ENCODE measurements around the gene B4GALT3.
A peak's percentile ranks its signal among the peaks of the same experiment; 100 is the strongest.
"Not testable (repeated sequence)": the region's sequence is repeated elsewhere in the genome, so short reads cannot be mapped to it uniquely, and the experiment has no call there.

B4GALT3 gene

GRCh38 chr1:161177112-161177935 is at the start of gene B4GALT3:
B4GALT3 (minus strand) TSS chr1:161177507; CDS start chr1:161176060, 1,447 bp downstream.
- DNase-seq (ENCODE audit: low spot score), result peak; percentile 97

- DNase-seq (ENCODE audit: low spot score), result no peak
These were observed 49.5 kb upstream of the B4GALT3 start for GRCh38 chr1:161226759-161227158.

GRCh38 chr1:161226320-161226711 is 49.0 kb upstream of the B4GALT3 start:
- DNase-seq (ENCODE audit: low spot score), result peak; percentile 18

GRCh38 chr1:161225534-161226319 is 48.4 kb upstream of the B4GALT3 start, which contains the start of gene TOMM40L:
TOMM40L (plus strand) TSS chr1:161226060; CDS start chr1:161226490, 430 bp downstream.
- DNase-seq (ENCODE audit: low spot score), result peak; percentile 96

- no peak for DNase-seq (ENCODE audit: low spot score)
These were observed 47.8 kb upstream of the B4GALT3 start for GRCh38 chr1:161225178-161225533.

- DNase-seq (ENCODE audit: low spot score), result not testable (repeated sequence)
These were observed 47.4 kb upstream of the B4GALT3 start for GRCh38 chr1:161224695-161225087.

- DNase-seq (ENCODE audit: low spot score), result no peak
These were observed 46.7 kb upstream of the B4GALT3 start for GRCh38 chr1:161223805-161224694.

- no peak for DNase-seq (ENCODE audit: low spot score)
These were observed 45.1 kb upstream of the B4GALT3 start for GRCh38 chr1:161222175-161223019.

- no peak for DNase-seq (ENCODE audit: low spot score)
These were observed 42.7 kb upstream of the B4GALT3 start for GRCh38 chr1:161220002-161220401.

- DNase-seq (ENCODE audit: low spot score), result no peak
These were observed 42.0 kb upstream of the B4GALT3 start for GRCh38 chr1:161219078-161219892.

GRCh38 chr1:161218301-161219077 is 41.2 kb upstream of the B4GALT3 start:
- DNase-seq (ENCODE audit: low spot score), result no peak

- no peak for DNase-seq (ENCODE audit: low spot score)
These were observed 40.5 kb upstream of the B4GALT3 start for GRCh38 chr1:161217831-161218230.

GRCh38 chr1:161216945-161217712 is 39.8 kb upstream of the B4GALT3 start:
- DNase-seq (ENCODE audit: low spot score), result peak; percentile 52

- DNase-seq (ENCODE audit: low spot score), result no peak
These were observed 37.8 kb upstream of the B4GALT3 start, which contains the start of gene FCER1G for GRCh38 chr1:161215076-161215475. FCER1G (plus strand) TSS chr1:161215295; CDS start chr1:161215322, 27 bp downstream.

- DNase-seq (ENCODE audit: low spot score), result no peak
These were observed 37.1 kb upstream of the B4GALT3 start for GRCh38 chr1:161214369-161214768.

GRCh38 chr1:161209790-161210409 is 32.6 kb upstream of the B4GALT3 start:
- peak; percentile 83 for DNase-seq (ENCODE audit: low spot score)

GRCh38 chr1:161207173-161207572 is 29.9 kb upstream of the B4GALT3 start:
- no peak for DNase-seq (ENCODE audit: low spot score)
